AG04450 (cell line): ENCODE results near the gene DPH2. TPM values are rescaled to one million over a fixed set of nuclear protein-coding genes. Genes with fewer than 3 reads are reported as not detected.

ENCODE experiments used
- CTCF ChIA-PET: fragments of 300-600, 350-600 bp; formaldehyde crosslinking; extraction: SDS; loops from one replicate; lab custom pipeline; 2022; ENCODE audit warnings: antibody characterized with exemption, inconsistent platforms; lab: Charles Lee
- POLR2A ChIA-PET: fragments of 350-600 bp; formaldehyde crosslinking; extraction: SDS; loops from one replicate; lab custom pipeline; 2021; ENCODE audit warnings: antibody characterized with exemption, inconsistent platforms; lab: Yijun Ruan, JAX
- DNase-seq: peaks from one replicate; pipeline ENCODE4 v3.0.0-alpha.2; 2011; ENCODE audit warnings: low read depth, low spot score
- H3K27ac ChIP-seq: one replicate; pipeline ENCODE4 v1.5.1; 2012; ENCODE audit warnings: low read depth, low read length, control low read depth
- H3K27me3 ChIP-seq: one replicate; pipeline ENCODE4 v1.6.0; 2012; ENCODE audit warnings: low read length; ENCODE audit not compliant: control insufficient read depth, insufficient read depth
- H3K4me3 ChIP-seq: 2 replicates; pipeline ENCODE4 v1.5.1; 2011; ENCODE audit warnings: mild to moderate bottlenecking, low read depth, low read length, control low read depth
- H3K9me3 ChIP-seq: 2 replicates; pipeline ENCODE4 v1.5.1; 2012; ENCODE audit warnings: low read length; ENCODE audit not compliant: control insufficient read depth, insufficient read depth
- CTCF ChIP-seq: IDR thresholded peaks from 2 replicates; pipeline ENCODE4 v1.5.1; 2011; ENCODE audit warnings: low read depth, low read length, control low read depth, inconsistent platforms
- polyA plus RNA-seq: library from polyadenylated mRNA; depleted of rRNA; stranded (reverse); fragments of >200 nt; gene quantifications from 2 replicates; pipeline ENCODE4 v1.2.3, GENCODE V29; 2011

Gene DPH2
- polyA plus RNA-seq, 1 experiment = 17.9 TPM

DNA sequence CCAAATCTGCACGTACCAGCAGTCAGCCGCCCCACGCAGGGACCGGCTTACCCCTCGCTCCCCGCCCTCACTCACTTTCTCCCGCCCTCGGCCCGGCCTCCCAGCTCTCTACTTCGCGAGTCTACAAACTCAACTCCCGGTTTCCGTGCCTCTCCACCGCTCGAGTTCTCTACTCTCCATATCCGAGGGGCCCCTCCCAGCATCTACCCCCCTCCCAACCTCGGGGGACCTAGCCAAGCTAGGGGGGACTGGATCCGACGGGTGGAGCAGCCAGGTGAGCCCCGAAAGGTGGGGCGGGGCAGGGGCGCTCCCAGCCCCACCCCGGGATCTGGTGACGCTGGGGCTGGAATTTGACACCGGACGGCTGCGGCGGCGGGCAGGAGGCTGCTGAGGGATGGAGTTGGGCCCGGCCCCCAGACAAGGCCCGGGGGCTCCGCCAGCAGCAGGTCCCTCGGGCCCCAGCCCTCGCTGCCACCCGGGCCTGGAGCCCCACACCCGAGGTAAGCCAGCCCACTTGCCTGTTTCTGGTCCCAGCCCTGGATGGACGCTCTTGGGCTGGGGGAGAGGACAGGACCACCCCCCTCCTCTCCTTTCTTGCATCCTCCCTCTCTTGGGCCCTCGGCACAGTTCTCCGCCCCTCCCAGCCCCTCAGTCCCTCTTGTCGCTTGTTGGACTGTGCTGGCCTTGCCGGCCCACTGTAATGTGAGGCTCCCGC, 36.3 kb upstream of the DPH2 start, which contains the start of gene ARTN:
ARTN (plus strand) TSS at position 416 of the 715 bp plus-strand sequence. CDS start 1,856 bp downstream, outside the sequence.
- CTCF ChIA-PET = interaction anchor here (0.6 to 6.8 kb wide), 22 partner anchors 10 to 974 kb away, joined by 3 to 438 read pairs (median 10); partner anchors contain the start of genes DPH2, IPO13, KDM4A and ST3GAL3
- Histone ChIP-seq H3K27ac (no peak within 1 kb of the TSS), H3K27me3 (no peaks in the 10 kb centered on the region), H3K4me3 (peak within 1 kb of the TSS; percentile 49), H3K9me3 (peaks cover 12% of the 10 kb centered on the region)
- no peak for TF ChIP-seq CTCF
- POLR2A ChIA-PET = interaction anchor here (0.6 to 2.2 kb wide), 3 partner anchors 10 to 170 kb away, joined by 4 to 21 read pairs (median 5); no protein-coding TSS in a partner anchor
- DNase-seq = no peak

- Histone ChIP-seq H3K27me3 (no peaks in the 10 kb centered on the region), H3K9me3 (peaks cover 11% of the 10 kb centered on the region), H3K27ac (no peak overlapping the region), H3K4me3 (no peak overlapping the region)
- DNase-seq = no peak
- ChIA-PET CTCF (interaction anchor here (0.7 to 6.8 kb wide), 70 partner anchors 8 to 707 kb away, joined by 3 to 438 read pairs (median 5); partner anchors contain the start of genes DPH2, IPO13, KDM4A and PTPRF), POLR2A (interaction anchor here (0.6 to 2.2 kb wide), 5 partner anchors 11 to 284 kb away, joined by 3 to 21 read pairs (median 3); partner anchors contain the start of gene KDM4A)
- TF ChIP-seq CTCF = peak; percentile 90
Measured at GRCh38 chr1:43934101-43934985, 35.5 kb upstream of the DPH2 start.

DNA sequence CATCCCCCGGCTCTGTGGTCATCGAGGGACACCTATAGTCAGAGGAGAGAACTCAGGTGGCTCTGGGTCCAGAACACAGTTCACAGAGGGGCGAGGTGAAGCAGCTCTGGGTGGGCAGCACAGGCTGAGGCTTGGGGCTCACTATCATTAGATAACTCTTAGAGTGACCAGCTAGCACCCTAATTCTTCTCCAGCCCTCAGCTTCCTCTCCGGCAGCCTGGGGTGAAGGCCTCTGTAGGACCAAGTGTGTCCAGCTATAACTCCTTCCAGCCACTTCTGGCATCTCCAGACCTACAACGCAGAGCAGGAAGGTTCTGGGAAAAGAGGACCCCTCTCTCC, 34.9 kb upstream of the DPH2 start:
- ChIA-PET POLR2A (interaction anchor here (0.6 to 2.2 kb wide), 5 partner anchors 11 to 285 kb away, joined by 3 to 21 read pairs (median 3); partner anchors contain the start of gene KDM4A), CTCF (interaction anchor here (0.7 to 6.8 kb wide), 71 partner anchors 9 to 708 kb away, joined by 3 to 438 read pairs (median 5); partner anchors contain the start of genes DPH2, IPO13, KDM4A and PTPRF)
- Histone ChIP-seq H3K27me3 (no peaks in the 10 kb centered on the region), H3K4me3 (no peak overlapping the region), H3K9me3 (peaks cover 5% of the 10 kb centered on the region), H3K27ac (no peak overlapping the region)
- no peak for DNase-seq
- no peak for TF ChIP-seq CTCF

DNA sequence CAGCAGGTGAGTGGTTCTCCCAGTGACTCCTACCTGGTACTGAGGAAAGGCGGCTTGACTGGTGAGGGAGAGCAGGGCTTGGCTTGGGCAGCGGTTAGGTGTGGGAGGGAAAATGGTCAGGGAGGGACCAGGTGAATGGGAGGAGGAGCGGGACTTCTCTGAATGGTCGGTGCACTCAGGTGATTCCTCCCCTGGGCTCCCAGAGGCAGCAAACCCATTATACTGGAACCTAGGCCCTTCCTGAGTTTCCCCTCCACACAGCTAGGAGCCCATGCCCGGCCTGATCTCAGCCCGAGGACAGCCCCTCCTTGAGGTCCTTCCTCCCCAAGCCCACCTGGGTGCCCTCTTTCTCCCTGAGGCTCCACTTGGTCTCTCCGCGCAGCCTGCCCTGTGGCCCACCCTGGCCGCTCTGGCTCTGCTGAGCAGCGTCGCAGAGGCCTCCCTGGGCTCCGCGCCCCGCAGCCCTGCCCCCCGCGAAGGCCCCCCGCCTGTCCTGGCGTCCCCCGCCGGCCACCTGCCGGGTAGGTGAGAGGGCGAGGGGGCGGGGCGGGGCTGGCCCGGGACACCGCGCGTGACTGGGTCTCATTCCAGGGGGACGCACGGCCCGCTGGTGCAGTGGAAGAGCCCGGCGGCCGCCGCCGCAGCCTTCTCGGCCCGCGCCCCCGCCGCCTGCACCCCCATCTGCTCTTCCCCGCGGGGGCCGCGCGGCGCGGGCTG, 33.9 kb upstream of the DPH2 start:
- no peaks in the 10 kb centered on the region for H3K9me3 ChIP-seq
- ChIA-PET POLR2A (interaction anchor here (2.2 kb wide), 1 partner anchor 172 kb away, joined by 21 read pairs; no protein-coding TSS in a partner anchor), CTCF (interaction anchor here (0.8 to 6.8 kb wide), 31 partner anchors 10 to 408 kb away, joined by 3 to 438 read pairs (median 7); partner anchors contain the start of genes IPO13, KDM4A and ST3GAL3)
- no peaks in the 10 kb centered on the region for H3K27me3 ChIP-seq
- no peak overlapping the region for H3K27ac ChIP-seq
- DNase-seq = no peak
- no peak for TF ChIP-seq CTCF
- H3K4me3 ChIP-seq = peak overlapping the region; percentile 43
